ENCODE results near the gene SRRD. TPM values are rescaled to one million over a fixed set of nuclear protein-coding genes. Genes with fewer than 3 reads are reported as not detected.
A peak's percentile ranks its signal among the peaks of the same experiment; 100 is the strongest.
"Not testable (repeated sequence)": the region's sequence is repeated elsewhere in the genome, so short reads cannot be mapped to it uniquely, and the experiment has no call there.

Gene SRRD, protein sequence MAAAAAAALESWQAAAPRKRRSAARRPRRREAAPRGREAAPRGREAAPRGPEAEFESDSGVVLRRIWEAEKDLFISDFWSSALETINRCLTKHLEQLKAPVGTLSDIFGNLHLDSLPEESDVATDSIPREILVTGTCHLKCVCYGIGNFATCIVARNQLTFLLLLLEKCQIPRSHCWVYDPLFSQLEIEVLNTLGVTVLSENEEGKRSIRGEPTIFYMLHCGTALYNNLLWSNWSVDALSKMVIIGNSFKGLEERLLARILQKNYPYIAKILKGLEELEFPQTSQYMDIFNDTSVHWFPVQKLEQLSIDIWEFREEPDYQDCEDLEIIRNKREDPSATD
- polyA plus RNA-seq (2014; cell fraction: cytosol; rRNA removed), result 21.2 and 26.0 TPM in 2 replicates
- 11.9 and 15.7 TPM in 2 replicates for polyA plus RNA-seq (2014; cell fraction: nucleus; rRNA removed)

DNA sequence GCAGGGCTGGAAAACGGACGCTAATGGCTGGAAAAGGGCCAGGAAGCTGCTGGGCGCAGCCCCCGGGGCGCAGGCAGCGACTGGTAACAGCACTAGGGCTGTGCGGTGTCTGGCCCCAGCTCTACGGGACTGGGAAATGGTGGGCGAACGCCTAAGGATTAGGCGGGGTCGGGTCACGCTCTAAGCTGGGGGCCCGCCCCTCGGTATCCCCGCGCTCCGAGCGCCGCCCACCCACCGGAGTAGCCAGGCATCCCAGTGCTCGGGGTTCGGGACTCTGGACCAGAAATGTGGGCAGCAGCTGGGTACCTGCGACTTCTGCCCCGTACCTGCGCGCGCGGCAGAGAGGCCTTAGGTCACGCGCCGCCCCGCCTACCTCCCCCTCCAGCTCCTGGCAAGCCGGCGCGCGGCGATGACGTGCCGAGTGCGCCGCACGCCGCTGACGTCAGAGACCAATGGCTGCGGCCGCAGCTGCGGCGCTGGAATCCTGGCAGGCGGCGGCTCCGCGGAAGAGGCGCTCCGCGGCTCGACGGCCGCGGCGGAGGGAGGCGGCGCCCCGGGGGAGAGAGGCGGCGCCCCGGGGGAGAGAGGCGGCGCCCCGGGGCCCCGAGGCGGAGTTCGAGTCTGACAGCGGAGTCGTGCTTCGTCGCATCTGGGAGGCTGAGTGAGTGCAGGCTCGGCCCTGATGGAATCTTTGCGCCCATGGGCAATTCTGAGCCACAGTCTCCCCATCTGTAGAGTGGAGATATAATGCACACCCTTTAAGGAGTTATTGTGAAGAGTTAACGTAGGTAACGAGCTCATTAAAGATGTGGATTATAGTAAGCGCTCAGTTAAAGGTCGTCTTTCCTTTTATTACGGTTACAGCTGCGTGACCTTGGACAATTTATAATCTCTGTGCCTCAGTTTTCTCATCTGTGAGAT, at the start of gene SRRD, which contains the start of gene HPS4:
TSS of gene SRRD (plus strand) at position 439 of the 921 bp plus-strand sequence. CDS start at position 453, 14 bp downstream.
TSS of gene HPS4 (minus strand) at position 345 of the 921 bp plus-strand sequence. CDS start 2,021 bp downstream, outside the sequence.
- DNase-seq (ENCODE audit: low spot score), result peak; percentile 85

DNA sequence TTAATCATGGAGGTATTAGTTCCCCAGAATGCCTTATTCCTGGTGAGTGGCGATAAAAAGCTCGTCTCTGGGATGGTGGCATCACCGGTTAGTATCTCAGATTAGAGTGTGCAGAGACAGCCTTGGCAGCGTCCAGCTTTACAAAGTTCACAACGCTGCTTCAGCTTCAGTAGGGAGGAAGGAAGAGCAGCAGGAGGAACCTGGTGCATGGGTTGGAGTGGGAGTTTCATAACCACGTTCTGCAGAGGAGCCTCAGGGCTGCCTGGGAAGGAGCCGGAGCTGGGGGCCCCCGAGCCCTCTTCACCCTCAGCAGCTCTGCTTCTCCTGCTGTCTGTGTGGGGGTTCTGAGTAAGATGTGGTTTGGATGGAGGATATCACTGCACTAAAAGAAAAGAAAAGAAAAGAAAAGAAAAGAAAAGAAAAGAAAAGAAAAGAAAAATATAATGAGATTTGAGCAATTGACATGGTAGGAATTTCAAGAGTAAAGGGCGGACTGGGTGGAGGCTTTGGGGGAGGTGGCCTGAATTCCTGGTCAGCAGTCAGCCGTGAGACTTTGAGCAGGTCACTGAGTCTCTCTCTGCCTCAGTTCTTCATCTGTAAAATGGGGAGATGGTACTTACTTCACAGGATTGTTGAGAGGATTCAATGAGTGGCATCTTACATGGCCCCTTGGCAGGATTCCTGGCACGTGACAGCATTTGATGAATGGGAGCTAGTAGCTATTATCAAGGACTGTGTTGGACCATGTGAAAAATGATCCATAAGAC, 48.2 kb upstream of the SRRD start:
- no peak for DNase-seq (ENCODE audit: low spot score)

DNA sequence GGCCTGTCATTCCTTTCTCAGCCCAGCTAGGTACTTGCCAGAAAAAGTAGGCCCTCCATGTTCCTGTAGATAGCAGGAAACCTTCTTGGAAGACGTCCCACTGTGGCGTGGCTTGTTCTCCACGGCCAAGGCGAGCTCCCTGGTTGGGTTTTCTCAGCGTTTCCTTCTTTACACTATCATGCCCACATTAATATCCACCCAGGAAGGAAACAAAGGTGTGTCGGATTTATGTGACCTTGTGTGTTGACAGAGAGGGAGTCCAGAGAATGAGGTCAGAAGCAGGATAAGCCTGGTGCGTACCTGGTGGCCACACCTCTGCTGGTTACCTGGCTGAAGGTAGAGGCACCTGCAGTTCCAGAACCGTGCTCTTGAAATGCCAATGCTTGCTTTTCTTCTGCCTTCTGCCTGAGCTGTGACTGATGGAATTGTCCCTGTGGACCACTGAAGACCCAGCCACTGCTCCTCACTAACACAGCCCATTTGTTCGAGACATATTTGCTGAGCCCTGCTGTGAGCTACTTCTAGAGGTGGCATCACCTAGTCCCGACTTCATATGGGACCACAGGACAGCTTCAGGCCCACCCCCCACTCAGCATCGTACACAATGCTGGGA, 46.7 kb upstream of the SRRD start:
- DNase-seq (ENCODE audit: low spot score), result no peak

DNA sequence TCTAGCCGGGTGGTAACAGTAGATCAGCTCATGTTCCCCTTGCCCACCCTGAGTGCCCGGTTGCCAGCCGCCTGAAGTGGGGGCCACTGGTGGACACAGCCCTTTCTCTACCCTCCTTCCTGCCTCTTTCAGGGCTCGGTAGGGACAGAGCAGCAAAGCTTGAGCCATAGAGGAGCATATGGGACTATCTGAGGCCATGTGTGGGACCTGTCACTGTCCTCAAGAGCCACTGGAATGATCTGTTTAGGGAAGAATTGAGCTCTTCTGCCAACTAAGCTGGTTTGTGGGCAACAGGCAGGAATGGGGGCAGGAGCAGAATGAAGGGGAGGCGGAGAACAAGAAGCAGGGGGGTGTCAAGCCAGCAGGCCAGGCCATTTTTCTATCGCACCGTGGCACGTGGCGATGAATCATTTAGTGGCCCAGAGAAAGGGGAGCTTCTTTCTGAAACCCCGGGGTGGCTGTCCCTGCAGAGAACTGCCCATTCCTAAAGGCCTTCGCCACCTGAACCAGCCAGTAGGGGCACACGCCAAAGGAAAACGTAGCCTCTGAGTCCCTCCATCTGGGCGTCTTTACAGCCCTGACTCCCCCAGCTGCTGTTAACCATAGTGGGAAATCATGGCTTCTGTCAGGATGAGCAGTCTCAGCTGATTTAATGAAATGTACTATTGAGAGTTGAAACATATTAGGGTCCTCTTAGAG, 45.8 kb upstream of the SRRD start:
- DNase-seq (ENCODE audit: low spot score), result no peak

DNA sequence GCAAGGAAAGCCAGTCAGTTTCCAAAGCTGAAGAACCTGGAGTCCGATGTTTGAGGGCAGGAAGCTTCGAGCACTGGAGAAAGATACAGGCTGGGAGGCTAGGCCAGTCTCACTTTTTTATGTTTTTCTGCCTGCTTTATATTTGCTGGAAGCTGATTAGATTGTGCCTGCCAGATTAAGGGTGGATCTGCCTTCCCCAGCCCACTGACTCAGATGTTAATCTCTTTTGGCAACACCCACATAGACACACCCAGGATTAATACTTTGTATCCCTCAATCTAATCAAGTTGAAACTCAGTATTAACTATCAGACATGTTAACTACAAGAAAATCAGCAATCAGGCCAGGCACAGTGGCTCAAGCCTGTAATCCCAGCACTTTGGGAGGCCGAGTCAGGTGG, 44.9 kb upstream of the SRRD start:
- DNase-seq (ENCODE audit: low spot score), result not testable (repeated sequence)

DNA sequence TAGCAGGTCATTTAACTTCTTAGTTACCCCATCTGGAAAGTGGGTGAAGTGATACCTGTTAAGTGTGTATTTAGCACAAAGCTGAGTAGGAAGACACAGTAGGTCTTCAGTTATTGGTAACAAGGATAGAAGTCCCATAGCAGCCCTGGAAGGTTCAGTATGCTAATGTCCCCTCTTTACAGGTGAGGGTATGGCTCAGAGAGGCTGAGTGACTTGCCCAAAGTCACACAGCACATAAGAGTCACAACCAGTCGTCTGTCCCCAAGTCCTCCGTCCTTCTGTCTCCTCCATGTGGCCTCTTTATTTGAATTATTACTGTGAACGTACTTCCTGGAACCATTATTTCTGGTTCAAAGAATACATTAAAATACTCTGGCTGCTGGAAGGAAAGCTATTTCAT, 44.1 kb upstream of the SRRD start:
- DNase-seq (ENCODE audit: low spot score), result no peak

DNA sequence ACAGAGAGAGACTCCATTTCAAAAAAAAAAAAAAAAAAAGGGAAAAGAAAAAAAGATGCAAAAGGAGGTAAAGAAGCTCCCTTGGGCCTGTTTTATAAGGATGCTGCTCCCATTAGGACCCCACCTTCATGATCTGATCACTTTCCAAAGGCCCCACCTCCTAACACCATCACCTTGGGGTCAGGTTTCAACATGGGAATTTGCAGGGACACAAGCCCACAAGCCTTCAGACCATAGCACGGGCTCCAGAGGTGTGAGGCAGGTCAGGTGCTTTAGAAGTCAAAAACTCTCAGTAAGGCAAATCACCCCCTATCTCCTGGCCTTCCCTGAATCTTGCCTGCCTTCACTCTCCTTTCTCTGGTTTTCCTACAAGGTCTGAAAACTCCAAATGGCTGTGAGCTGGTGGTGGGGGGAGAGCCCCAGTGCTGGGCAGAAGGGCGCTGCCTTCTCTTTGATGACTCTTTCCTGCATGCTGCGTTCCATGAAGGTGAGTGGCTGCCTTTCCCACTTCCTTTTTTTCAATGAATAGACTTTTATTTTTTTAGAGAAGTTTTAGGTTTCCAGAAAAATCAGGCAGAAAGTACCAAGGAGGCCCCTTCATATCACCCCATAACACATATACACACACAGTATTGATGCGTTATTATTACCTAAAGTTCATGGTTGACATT, 41.5 kb upstream of the SRRD start:
- DNase-seq (ENCODE audit: low spot score), result no peak

DNA sequence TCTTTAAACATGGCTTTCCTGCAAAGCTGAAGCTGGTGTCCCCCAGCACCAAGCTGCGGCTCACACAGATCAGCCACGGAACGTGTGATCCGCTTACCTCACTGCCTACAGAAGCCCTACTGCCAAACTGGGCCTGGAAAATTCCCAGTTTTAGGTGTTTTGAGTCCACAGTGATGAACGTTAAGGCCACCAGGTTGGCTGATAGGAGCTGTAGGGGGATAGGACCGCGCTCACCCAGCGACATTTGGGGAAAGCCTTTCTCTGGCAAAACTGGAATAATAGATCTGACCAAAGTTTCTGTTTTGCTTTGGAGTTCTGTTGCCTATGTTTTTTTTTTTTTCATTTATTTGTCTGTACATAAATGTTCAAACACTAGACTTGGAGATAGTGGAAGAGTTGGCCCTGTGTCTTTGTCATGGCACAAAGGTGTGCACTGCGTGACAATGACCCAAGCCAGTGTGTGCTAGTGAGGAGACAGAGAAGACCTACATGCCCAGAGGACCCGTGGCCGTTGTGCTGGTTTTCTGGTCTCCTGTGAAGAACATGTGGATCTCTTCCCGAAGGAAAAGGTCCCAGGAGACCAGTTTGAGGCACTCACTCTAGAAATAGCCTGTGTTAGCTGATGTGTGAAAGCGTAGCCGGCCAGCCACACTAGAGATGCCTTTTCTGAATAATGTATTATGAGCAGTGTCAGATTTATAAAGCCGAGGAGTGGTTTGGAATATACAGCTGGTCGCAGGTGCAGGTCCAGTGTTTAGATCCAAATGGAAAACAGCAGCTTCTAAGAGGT, 39.6 kb upstream of the SRRD start:
- no peak for DNase-seq (ENCODE audit: low spot score)

DNA sequence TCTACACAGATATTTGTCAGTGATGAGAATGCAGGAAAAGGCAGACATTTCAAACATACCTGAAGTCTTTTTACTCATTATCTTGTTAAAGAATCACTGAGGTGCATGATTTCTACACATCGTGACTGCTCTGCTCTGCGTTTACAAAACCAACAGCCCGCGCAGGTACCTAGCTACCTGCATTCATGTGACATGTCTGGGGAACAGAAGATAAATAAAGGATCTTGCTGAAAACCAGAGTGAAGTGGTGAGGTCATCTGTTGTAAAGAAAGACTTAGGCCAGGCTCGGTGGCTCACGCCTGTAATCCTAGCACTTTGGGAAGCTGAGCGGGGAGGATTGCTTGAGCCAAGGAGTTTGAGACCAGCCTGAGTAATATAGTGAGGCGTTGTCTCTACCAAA, 38.9 kb upstream of the SRRD start:
- no peak for DNase-seq (ENCODE audit: low spot score)

DNA sequence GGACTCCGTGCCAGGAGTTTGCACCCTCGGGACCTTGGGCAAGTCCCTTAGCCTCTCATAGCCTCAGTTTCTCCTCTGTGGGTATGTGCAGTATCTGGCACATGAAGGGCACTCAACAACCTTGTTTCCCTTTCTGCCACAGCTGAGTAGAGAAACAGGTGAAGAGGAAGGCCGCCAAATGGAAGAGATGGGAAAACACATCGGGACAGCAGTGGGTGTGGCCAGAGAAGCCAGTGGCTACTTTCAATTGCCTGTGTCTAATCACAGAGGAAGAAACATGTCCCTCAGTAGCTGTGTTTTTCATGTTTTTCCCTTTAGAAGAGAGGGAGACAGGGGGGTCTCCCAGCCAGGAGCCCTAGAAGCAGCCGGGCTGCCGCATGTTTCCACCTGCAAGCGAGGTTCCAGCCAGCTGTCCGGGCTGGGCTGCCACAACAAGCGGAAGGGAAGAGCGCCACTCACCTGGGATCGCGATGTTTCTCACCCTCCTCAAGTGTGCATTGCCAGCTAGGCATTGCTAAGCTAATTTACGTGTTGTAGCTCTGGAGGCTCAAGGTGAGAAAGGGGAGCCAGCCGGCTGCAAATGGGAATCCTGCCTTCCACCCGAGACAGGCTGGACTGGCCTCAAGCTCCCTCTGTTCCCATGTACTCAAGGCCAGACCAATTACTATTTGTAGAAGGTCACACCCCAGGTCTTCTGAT, 38.0 kb upstream of the SRRD start:
- no peak for DNase-seq (ENCODE audit: low spot score)

DNA sequence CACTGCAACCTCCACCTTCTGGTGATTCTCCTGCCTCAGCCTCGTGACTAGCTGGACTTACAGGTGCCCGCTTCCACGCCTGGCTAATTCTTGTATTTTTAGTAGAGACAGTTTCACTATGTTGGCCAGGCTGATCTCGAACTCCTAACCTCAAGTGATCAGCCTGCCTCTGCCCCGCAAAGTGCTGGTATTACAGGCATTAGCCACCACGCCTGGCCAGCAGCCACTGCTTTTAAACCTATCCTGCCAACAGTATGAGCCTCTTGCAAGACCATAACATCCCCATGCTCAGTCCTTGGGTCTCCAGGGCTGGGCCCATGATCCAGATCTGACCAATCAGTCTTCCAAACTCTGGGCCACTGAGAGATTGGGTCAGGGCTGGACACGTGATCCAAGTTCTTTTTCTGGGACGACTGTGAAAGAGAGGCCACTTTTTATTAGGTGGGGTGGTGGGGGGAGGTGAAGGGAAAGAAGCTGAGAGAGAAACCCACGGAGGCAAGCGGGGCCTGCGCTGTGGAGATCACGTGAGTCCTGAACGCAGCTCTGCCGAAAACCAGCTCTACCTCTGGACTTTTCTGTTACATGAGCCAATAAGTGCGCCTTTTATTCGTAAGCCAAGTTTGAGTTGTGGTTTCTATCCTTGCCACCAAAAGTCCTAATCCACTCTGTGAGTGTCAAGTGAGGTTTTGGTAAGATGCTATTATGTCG, 36.7 kb upstream of the SRRD start:
- no peak for DNase-seq (ENCODE audit: low spot score)

DNA sequence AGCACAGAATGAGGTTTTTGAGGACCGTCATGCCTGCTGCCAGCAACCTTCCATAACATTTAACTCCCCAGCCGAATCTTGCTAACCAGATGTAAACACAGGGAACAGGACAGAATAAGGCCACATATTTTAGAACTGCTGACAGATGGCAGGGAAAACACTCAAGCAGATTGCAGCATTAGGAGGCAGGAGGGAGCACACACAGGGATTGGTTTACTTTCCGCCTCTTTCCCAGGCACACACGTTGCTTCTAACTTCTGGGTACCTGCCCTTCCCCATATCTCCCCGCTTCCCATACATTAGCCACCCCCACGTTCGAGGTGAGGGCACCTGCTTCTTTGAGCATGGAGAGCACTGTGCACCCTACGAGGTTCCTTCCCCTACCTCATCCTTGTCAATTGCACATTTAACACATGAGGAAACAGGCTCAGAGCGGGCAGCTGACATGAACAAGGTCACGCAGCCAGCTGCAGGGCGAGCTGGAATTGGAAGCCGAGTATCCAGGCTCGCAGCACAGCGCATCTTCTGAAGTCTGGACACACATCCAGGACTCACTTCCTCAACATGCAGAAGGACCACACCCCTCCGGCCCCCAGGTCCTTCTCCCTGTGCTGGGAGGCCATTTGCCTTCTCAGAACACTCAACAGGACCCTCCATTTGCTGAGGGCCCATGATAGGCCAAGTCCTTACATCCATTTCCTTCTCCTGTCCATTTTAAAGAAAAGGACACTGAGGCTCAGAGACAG, 35.9 kb upstream of the SRRD start:
- DNase-seq (ENCODE audit: low spot score), result no peak

DNA sequence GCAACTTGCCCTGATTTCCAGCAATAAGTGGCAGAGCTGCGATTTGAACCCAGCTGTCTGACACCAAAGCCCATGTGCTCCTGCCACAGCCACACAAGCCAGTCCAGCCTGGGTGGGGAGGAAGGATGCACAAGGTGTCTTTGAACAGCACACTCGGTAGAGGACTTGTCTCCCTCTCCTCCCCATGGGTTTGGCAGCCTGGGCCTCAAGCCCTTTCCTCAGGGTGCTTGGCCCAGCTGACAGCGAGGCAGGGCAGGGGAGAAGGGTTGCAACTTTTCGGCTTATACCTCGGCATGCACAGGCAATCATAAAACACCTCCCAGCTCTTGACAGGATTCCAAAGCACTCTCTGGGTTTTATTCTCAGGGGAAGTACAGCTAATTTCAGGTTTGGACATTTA, 35.3 kb upstream of the SRRD start:
- no peak for DNase-seq (ENCODE audit: low spot score)

DNA sequence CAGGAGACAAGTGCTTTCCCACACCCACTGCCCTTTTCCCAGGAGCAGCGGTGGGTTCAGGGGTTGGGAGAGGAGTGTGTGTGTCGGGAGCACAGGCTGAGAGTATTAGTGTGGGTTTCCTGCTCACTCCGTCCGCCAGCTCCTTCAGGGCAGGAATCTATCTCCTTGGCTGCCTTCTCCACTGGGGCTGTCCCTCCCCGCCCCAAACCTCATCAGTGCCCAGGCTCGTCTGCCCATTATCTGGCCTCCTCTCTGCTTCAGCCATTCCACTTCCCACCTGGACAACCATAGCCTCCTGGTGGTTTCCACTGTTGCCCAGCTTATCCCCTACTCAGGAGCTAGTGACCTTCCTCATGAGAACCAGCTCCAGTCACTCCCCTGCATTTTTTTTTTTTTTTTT, 34.7 kb upstream of the SRRD start:
- DNase-seq (ENCODE audit: low spot score), result no peak

DNA sequence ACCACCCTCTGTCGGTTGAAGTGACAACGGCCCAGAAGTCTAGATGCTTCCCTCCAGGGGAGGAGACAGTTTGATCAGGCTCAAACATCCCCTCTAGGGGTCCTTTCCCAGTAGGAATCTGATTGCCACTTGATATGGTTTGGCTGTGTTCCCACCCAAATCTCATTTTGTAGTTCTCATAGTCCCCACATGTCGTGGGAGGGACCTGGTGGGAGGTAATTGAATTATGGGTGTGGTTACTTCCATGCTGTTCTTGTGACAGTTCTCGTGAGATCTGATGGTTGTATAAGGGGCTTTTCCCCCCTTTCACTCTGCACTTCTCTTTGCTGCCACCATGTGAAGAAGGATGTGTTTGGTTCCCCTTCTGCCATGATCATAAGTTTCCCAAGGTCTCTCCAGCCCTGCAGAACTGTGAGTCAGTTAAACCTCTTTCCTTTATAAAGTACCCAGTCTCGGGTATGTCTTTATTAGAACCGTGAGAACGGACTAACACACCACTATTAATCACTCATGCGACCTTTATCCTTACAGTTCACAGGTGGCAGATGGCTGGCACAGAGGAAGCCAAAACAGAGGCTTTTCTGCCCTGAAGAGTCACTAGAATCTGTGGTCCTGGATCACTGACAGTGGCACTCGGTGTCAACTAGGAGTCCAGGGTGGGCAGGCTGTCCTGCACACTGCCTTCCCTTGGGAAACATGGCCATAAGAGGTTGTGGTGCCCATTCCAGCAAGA, 33.1 kb upstream of the SRRD start:
- peak; percentile 21 for DNase-seq (ENCODE audit: low spot score)

DNA sequence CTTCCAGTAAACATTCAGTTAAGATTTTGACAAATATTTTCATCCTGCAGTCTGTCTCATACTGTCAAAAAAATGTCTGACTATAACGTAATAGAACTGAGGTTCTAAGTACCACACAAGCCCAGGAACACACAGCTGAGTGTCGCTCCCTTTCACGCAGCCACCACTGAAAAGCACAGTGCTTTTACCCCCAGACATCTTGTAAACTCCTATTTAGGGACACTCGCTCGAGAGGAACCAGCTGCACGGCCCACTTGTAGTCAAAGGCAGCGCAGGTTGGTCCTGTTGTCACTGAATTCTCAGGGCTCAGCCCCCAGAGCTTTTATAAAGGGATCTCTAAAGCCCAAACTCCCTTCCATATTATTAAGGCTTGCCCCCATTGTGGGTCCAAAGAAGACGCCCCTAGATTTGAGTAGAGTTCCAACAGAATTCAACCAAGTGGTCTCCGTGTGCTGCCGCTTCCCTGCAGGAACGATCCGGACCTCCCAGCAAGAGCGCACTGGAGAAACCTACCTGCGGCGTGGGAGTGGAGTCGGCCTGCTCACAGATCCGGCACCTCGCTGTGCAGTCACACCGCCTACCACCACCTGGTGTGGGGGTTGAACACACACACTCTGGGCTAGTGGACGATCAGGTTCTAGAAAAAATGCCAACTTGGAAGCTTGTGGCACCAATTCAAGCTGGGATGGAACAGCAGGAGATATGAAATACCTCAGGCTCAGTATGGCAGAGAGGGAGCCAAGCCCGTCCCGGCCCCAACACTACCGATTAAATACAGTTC, 31.3 kb upstream of the SRRD start:
- no peak for DNase-seq (ENCODE audit: low spot score)
